Neural progenitor cell (in vitro differentiated cells): Measurements from ENCODE around the gene HNF1B.

Experiments
- CTCF ChIP-seq: fragments of 200-600 bp; sonication (generic); IDR thresholded peaks from 2 replicates; pipeline ENCODE4 v1.5.1; 2017; ENCODE audit warnings: antibody characterized with exemption, mild to moderate bottlenecking
- EZH2 ChIP-seq: fragments of 200-600 bp; sonication (generic); IDR thresholded peaks from 2 replicates; pipeline ENCODE4 v1.6.1; 2017; ENCODE audit warnings: antibody characterized with exemption, mild to moderate bottlenecking, moderate library complexity
- EZH2phosphoT487 ChIP-seq: fragments of 200-600 bp; sonication (generic); IDR thresholded peaks from 2 replicates; pipeline ENCODE4 v1.6.1; 2017; ENCODE audit warnings: antibody characterized with exemption

- TF ChIP-seq CTCF (no peak), EZH2 (no peak), EZH2phosphoT487 (no peak)
Measured at GRCh38 chr17:37637956-37638355, 106.9 kb downstream of the HNF1B start.
